SK-N-SH (cell line): ENCODE results near the gene NUMB. TPM values are rescaled to one million over a fixed set of nuclear protein-coding genes. Genes with fewer than 3 reads are reported as not detected.

ENCODE experiments used
- CTCF ChIA-PET: fragments of 300-600, 350-600 bp; formaldehyde crosslinking; extraction: SDS; loops from one replicate; lab custom pipeline; 2021; lab: Yijun Ruan, JAX
- POLR2A ChIA-PET: fragments of 350-600 bp; sonication (Branson Sonifier 250); formaldehyde crosslinking; extraction: SDS; loops from one replicate; lab custom pipeline; 2020; ENCODE audit warnings: antibody characterized with exemption, inconsistent platforms; lab: Yijun Ruan, JAX
- DNase-seq: peaks from one replicate; pipeline ENCODE4 v3.0.0; 2012
- H2AFZ ChIP-seq: fragments of 200-600 bp; sonication (generic); 2 replicates; pipeline ENCODE4 v1.8.1; 2016; ENCODE audit warnings: antibody characterized with exemption, mild to moderate bottlenecking, low read depth
- H3F3A ChIP-seq: fragments of 200-600 bp; sonication (generic); replicated peaks from 2 replicates; pipeline ENCODE3; 2016; ENCODE audit warnings: antibody characterized with exemption, mild to moderate bottlenecking; ENCODE audit not compliant: insufficient read depth
- H3K27ac ChIP-seq, 2 experiments: fragments of 200-500 bp in 1 of 2; fragments of 200-600 bp in 1 of 2; sonication (Bioruptor generic) in 1 of 2; sonication (generic), shearing (Covaris generic) in 1 of 2; 2 replicates each; pipeline versions ENCODE4 v1.5.1 to v1.6.1; 2014 to 2016; ENCODE audit warnings: low read depth in 2 of 2, inconsistent platforms in 1 of 2, low read length in 1 of 2, mild to moderate bottlenecking in 1 of 2, mixed read lengths in 1 of 2
- H3K27me3 ChIP-seq: fragments of 200-600 bp; sonication (generic), shearing (Covaris generic); 2 replicates; pipeline ENCODE4 v1.6.1; 2016; ENCODE audit warnings: mixed run types; ENCODE audit not compliant: insufficient read depth
- H3K36me3 ChIP-seq, 2 experiments: fragments of 200-500 bp in 1 of 2; fragments of 200-600 bp in 1 of 2; sonication (Bioruptor generic) in 1 of 2; sonication (generic) in 1 of 2; replicated peaks in 1 of 2; 2 replicates each; pipeline versions ENCODE3 to v1.5.1; 2014 to 2016; ENCODE audit warnings: low read length in 1 of 2, mild to moderate bottlenecking in 1 of 2; ENCODE audit not compliant: insufficient read depth in 2 of 2, control insufficient read depth in 1 of 2
- H3K4me1 ChIP-seq, 2 experiments: fragments of 200-500 bp in 1 of 2; fragments of 200-600 bp in 1 of 2; sonication (Bioruptor generic) in 1 of 2; sonication (generic), shearing (Covaris generic) in 1 of 2; 2 replicates each; pipeline versions ENCODE4 v1.5.1 to v1.6.1; 2014 to 2016; ENCODE audit warnings: low read depth in 1 of 2, low read length in 1 of 2, mixed run types in 1 of 2; ENCODE audit not compliant: insufficient read depth in 2 of 2, control insufficient read depth in 1 of 2
- H3K4me2 ChIP-seq: fragments of 200-600 bp; sonication (generic), shearing (Covaris generic); 2 replicates; pipeline ENCODE4 v1.6.1; 2017; ENCODE audit warnings: mixed run types
- H3K4me3 ChIP-seq, 2 experiments: fragments of 200-500 bp in 1 of 2; fragments of 200-600 bp in 1 of 2; sonication (Bioruptor generic) in 1 of 2; sonication (generic), shearing (Covaris generic) in 1 of 2; 2 replicates each; pipeline versions ENCODE4 v1.5.1 to v1.8.1; 2014 to 2016; ENCODE audit warnings: low read depth in 2 of 2, inconsistent platforms in 1 of 2, low read length in 1 of 2, mild to moderate bottlenecking in 1 of 2, mixed read lengths in 1 of 2, moderate library complexity in 1 of 2
- H3K79me2 ChIP-seq: fragments of 200-600 bp; sonication (generic); 2 replicates; pipeline ENCODE4 v1.8.1; 2017; ENCODE audit warnings: mild to moderate bottlenecking; ENCODE audit not compliant: insufficient read depth
- H3K9ac ChIP-seq: fragments of 200-600 bp; sonication (generic); 2 replicates; pipeline ENCODE4 v1.6.1; 2017; ENCODE audit warnings: mixed run types
- H3K9me2 ChIP-seq: fragments of 200-600 bp; sonication (generic); 2 replicates; pipeline ENCODE4 v1.6.1; 2017; ENCODE audit warnings: mixed run types
- H3K9me3 ChIP-seq: fragments of 200-600 bp; sonication (generic); 2 replicates; pipeline ENCODE4 v1.6.1; 2017; ENCODE audit warnings: mixed run types, mild to moderate bottlenecking, moderate library complexity
- H4K20me1 ChIP-seq: fragments of 200-600 bp; sonication (generic); 2 replicates; pipeline ENCODE4 v1.6.1; 2017; ENCODE audit warnings: mild to moderate bottlenecking, mixed run types; ENCODE audit not compliant: insufficient read depth
- ELF1 ChIP-seq: IDR thresholded peaks from 2 replicates; pipeline ENCODE4 v1.4.0; 2012
- EP300 ChIP-seq, 2 experiments: IDR thresholded peaks; 2 replicates each; pipeline versions ENCODE4 v1.4.0 to v1.6.1; 2012; ENCODE audit warnings: borderline replicate concordance in 1 of 2, low read depth in 1 of 2, low read length in 1 of 2
- FOXM1 ChIP-seq: IDR thresholded peaks from 2 replicates; pipeline ENCODE4 v1.4.0; 2012; ENCODE audit warnings: low read depth, mild to moderate bottlenecking
- JUND ChIP-seq: IDR thresholded peaks from 2 replicates; pipeline ENCODE4 v1.4.0; 2012
- MEF2A ChIP-seq: IDR thresholded peaks from 2 replicates; pipeline ENCODE4 v1.4.0; 2012; ENCODE audit warnings: low read depth, borderline replicate concordance
- MXI1 ChIP-seq: IDR thresholded peaks from 2 replicates; pipeline ENCODE4 v1.6.1; 2012; ENCODE audit warnings: mild to moderate bottlenecking, low read depth, low read length, improper control_type of control experiment
- NFIC ChIP-seq: IDR thresholded peaks from 2 replicates; pipeline ENCODE4 v1.4.0; 2012; ENCODE audit warnings: borderline replicate concordance
- RCOR1 ChIP-seq: fragments of 150-350 bp; IDR thresholded peaks from 2 replicates; pipeline ENCODE4 v1.6.1; 2017; ENCODE audit warnings: antibody characterized with exemption, low read length
- SIN3A ChIP-seq: IDR thresholded peaks from 2 replicates; pipeline ENCODE4 v1.6.1; 2012; ENCODE audit warnings: low read depth, mild to moderate bottlenecking, low read length, moderate library complexity, borderline replicate concordance
- TCF12 ChIP-seq: IDR thresholded peaks from 2 replicates; pipeline ENCODE4 v1.4.0; 2012
- TEAD4 ChIP-seq: IDR thresholded peaks from 2 replicates; pipeline ENCODE4 v1.4.0; 2012; ENCODE audit warnings: mild to moderate bottlenecking, borderline replicate concordance; ENCODE audit not compliant: insufficient read depth
- USF2 ChIP-seq: fragments of 150-350 bp; IDR thresholded peaks from 2 replicates; pipeline ENCODE4 v1.6.1; 2017; ENCODE audit warnings: antibody characterized with exemption, low read length, low read depth, borderline replicate concordance
- WGBS: methylation state at CpG from one replicate; pipeline ENCODE4 v1.1.6; 2017; ENCODE audit warnings: low lambda C conversion rate; 5-methylcytosine and 5-hydroxymethylcytosine counted together
- polyA plus RNA-seq, 3 experiments: library from polyadenylated mRNA; depleted of rRNA; stranded (reverse); fragments of >200 nt; gene quantifications; 2 replicates each; pipeline ENCODE4 v1.2.3, GENCODE V29; 2012
- TF ChIP-seq, protein P1 (sequence below): IDR thresholded peaks from 2 replicates; pipeline ENCODE4 v1.6.1; 2012; ENCODE audit warnings: mild to moderate bottlenecking, low read depth, low read length, moderate library complexity
- TF ChIP-seq, protein P2 (sequence below): fragments of 150-350 bp; IDR thresholded peaks from 2 replicates; pipeline ENCODE4 v1.6.1; 2016; ENCODE audit warnings: mild to moderate bottlenecking, low read depth, low read length

NUMB gene
- polyA plus RNA-seq, 1 of the 3 experiments (the other 2 are of a cell fraction), result 58.4 TPM

DNA sequence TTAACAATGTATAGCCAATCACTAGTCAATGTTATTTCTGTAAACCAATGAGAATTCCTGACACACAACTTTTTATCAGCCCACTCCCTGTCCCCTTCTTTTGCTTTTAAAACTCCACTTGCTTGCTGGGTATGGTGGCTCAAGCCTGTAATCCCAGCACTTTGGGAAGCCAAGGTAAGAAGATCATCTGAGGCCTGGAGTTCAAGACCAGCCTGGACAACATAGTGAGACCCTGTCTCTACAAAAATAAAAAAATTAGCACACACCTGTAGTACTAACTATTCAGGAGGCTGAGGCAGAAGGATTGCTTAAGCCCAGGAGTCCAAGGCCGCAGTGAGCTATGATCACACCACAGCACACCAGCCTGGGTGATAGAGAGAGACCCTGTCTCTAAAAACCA lies 133.3 kb downstream of the NUMB start:
- no peaks in the 10 kb centered on the region for H3K9me2 ChIP-seq
- ChIA-PET CTCF (interaction anchor here (3.9 kb wide), 1 partner anchor 30 kb away, joined by 18 read pairs; no protein-coding TSS in a partner anchor), POLR2A (no interaction called here)
- TF ChIP-seq MEF2A, result no peak
- no peak for TF ChIP-seq TEAD4
- TF ChIP-seq MXI1, result no peak
- TF ChIP-seq USF2, result no peak
- no peak for TF ChIP-seq SIN3A
- TF ChIP-seq, protein P1, sequence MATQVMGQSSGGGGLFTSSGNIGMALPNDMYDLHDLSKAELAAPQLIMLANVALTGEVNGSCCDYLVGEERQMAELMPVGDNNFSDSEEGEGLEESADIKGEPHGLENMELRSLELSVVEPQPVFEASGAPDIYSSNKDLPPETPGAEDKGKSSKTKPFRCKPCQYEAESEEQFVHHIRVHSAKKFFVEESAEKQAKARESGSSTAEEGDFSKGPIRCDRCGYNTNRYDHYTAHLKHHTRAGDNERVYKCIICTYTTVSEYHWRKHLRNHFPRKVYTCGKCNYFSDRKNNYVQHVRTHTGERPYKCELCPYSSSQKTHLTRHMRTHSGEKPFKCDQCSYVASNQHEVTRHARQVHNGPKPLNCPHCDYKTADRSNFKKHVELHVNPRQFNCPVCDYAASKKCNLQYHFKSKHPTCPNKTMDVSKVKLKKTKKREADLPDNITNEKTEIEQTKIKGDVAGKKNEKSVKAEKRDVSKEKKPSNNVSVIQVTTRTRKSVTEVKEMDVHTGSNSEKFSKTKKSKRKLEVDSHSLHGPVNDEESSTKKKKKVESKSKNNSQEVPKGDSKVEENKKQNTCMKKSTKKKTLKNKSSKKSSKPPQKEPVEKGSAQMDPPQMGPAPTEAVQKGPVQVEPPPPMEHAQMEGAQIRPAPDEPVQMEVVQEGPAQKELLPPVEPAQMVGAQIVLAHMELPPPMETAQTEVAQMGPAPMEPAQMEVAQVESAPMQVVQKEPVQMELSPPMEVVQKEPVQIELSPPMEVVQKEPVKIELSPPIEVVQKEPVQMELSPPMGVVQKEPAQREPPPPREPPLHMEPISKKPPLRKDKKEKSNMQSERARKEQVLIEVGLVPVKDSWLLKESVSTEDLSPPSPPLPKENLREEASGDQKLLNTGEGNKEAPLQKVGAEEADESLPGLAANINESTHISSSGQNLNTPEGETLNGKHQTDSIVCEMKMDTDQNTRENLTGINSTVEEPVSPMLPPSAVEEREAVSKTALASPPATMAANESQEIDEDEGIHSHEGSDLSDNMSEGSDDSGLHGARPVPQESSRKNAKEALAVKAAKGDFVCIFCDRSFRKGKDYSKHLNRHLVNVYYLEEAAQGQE, result no peak
- no peak for TF ChIP-seq FOXM1
- no peak for TF ChIP-seq JUND
- no peak for TF ChIP-seq NFIC
- TF ChIP-seq ELF1, result no peak
- no peak for TF ChIP-seq RCOR1
- no peak for TF ChIP-seq TCF12
- no peak for TF ChIP-seq EP300 (IDR thresholded peaks at IDR 0.05; ENCODE audit: borderline replicate concordance in 1 of 2, low read depth in 1 of 2, low read length in 1 of 2)
- TF ChIP-seq, protein P2, sequence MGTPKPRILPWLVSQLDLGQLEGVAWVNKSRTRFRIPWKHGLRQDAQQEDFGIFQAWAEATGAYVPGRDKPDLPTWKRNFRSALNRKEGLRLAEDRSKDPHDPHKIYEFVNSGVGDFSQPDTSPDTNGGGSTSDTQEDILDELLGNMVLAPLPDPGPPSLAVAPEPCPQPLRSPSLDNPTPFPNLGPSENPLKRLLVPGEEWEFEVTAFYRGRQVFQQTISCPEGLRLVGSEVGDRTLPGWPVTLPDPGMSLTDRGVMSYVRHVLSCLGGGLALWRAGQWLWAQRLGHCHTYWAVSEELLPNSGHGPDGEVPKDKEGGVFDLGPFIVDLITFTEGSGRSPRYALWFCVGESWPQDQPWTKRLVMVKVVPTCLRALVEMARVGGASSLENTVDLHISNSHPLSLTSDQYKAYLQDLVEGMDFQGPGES, result no peak
- H3K36me3 ChIP-seq, result peaks cover 10 to 12% of the 10 kb centered on the region in 2 experiments
- no peak overlapping the region for H2AFZ ChIP-seq
- no peaks in the 10 kb centered on the region; the same call in 1 of the 2 replicates for H4K20me1 ChIP-seq
- H3K4me2 ChIP-seq, result no peak overlapping the region
- H3K27ac ChIP-seq, result no peak overlapping the region
- H3K9ac ChIP-seq, result no peak overlapping the region
- 0 out of 2 replicates have a peak, but pooled peaks cover 12% of the 10 kb centered on the region for H3K79me2 ChIP-seq
- no peak overlapping the region for H3K4me3 ChIP-seq
- H3F3A ChIP-seq, result peaks cover 9% of the 10 kb centered on the region
- H3K27me3 ChIP-seq, result no peaks in the 10 kb centered on the region
- no peak for DNase-seq
- H3K4me1 ChIP-seq, result peaks cover 0 to 8% of the 10 kb centered on the region in 2 experiments; a peak in 1 of 4 replicates
- 94% methylated on average over 1 of the region's 1 CpG for WGBS
- H3K9me3 ChIP-seq, result no peaks in the 10 kb centered on the region
